GM10248 (cell line): ENCODE measurements around the gene TMEM272.

Experiments
- CTCF ChIA-PET: fragments of 300-600 bp; sonication (Branson Sonifier 250); formaldehyde crosslinking; extraction: SDS; loops from one replicate; lab custom pipeline; 2021; ENCODE audit warnings: antibody characterized with exemption; lab: Yijun Ruan, JAX
- POLR2A ChIA-PET: fragments of 350-650 bp; sonication (Branson Sonifier 250); formaldehyde crosslinking; extraction: SDS; loops from one replicate; lab custom pipeline; 2020; ENCODE audit warnings: antibody characterized with exemption; lab: Yijun Ruan, JAX
- DNase-seq: peaks from one replicate; pipeline ENCODE4 v3.0.0; 2012; ENCODE audit errors: extremely low spot score
- CTCF ChIP-seq: IDR thresholded peaks from 2 replicates; pipeline ENCODE4 v1.5.1; 2012; ENCODE audit warnings: mild to moderate bottlenecking, low read depth; ENCODE audit errors: extremely low read depth, missing control alignments, control extremely low read depth

The TMEM272 gene

GRCh38 chr13:51839711-51840540 lies 5.1 kb downstream of the TMEM272 start:
- POLR2A ChIA-PET, result no interaction called here
- no peak for TF ChIP-seq CTCF
- DNase-seq, result no peak
- CTCF ChIA-PET, result interaction anchor here (2.9 kb wide), 1 partner anchor 10 kb away, joined by 14 read pairs; no protein-coding TSS in a partner anchor

GRCh38 chr13:51838240-51838846 lies 6.6 kb downstream of the TMEM272 start:
- POLR2A ChIA-PET, result no interaction called here
- CTCF ChIA-PET, result interaction anchor here (1.1 to 4.9 kb wide), 6 partner anchors 8 to 713 kb away, joined by 3 to 23 read pairs (median 9); partner anchors contain the start of gene TMEM272
- TF ChIP-seq CTCF, result no peak
- DNase-seq, result no peak

- CTCF ChIA-PET, result interaction anchor here (1.4 to 4.9 kb wide), 4 partner anchors 9 to 22 kb away, joined by 3 to 23 read pairs (median 17); partner anchors contain the start of gene TMEM272
- no peak for DNase-seq
- TF ChIP-seq CTCF, result no peak
Observed at GRCh38 chr13:51837016-51837415, 8.0 kb downstream of the TMEM272 start.

GRCh38 chr13:51834581-51835171 lies 10.3 kb downstream of the TMEM272 start:
- TF ChIP-seq CTCF, result no peak
- DNase-seq, result no peak
- ChIA-PET POLR2A (no interaction called here), CTCF (interaction anchor here (0.6 to 4.9 kb wide), 4 partner anchors 12 to 710 kb away, joined by 3 to 23 read pairs (median 15); partner anchors contain the start of gene TMEM272)

More at GRCh38 chr13:51837016-51837415, 8.0 kb downstream of the TMEM272 start:
- POLR2A ChIA-PET, result no interaction called here

- DNase-seq, result no peak
Observed at GRCh38 chr13:51833980-51834379, 11.0 kb downstream of the TMEM272 start.

More at GRCh38 chr13:51833980-51834379, 11.0 kb downstream of the TMEM272 start:
- ChIA-PET POLR2A (no interaction called here), CTCF (interaction anchor here (0.6 to 4.9 kb wide), 4 partner anchors 12 to 709 kb away, joined by 3 to 23 read pairs (median 15); partner anchors contain the start of gene TMEM272)
- no peak for TF ChIP-seq CTCF
